ENCODE results near the gene UBFD1.
"Not testable (repeated sequence)": the region's sequence is repeated elsewhere in the genome, so short reads cannot be mapped to it uniquely, and the experiment has no call there.

Gene UBFD1

GRCh38 chr16:23556881-23557778 is at the start of gene UBFD1, which contains the start of gene EARS2:
TSS of gene UBFD1 (plus strand) at chr16:23557727. CDS start at chr16:23557743, 16 bp downstream.
TSS of gene EARS2 (minus strand) at chr16:23557350. CDS start at chr16:23557343, 7 bp downstream.
- DNase-seq (ENCODE audit: low read depth), result peak; percentile 89

DNA sequence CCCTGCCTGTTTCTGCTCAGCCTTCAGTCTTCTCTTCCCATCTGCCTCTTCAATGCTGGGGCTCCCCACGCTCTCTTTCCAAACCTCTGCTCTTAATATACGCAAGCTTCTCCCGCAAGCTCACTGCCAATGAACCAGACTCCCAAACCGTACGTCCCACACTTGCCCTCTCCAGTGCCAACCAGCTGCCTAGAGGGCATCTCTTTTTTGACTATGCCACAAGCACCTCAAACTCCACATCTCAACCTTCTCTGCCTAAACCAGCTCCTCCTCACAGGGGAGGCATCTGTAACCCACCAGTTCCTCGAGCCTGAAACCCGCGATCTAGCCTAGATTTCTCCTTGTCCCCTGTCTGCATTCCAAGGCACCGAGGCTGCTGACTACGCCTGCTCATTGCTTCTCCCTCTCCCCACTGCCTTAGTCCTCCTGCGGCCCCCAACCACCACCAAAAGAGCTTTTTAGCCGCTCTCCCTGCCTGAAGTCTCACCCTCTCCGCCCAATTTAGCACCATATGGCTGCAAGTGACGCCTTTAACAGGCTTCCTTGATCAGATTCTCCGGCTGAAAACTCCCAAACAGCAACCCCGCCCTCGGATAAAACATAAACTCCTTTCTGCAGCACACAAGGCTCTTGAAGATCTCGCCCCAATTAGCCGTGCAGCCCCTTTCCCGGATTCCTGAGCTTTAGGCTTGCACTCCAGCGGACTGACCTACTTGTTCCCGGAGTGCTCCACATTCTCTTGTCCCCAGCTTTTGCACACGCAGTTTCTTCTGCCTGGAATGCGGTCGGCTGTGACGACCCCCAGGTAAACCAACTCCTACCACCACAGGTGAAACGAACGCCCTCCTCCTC is 48.7 kb upstream of the UBFD1 start:
- DNase-seq (ENCODE audit: low read depth), result no peak

DNA sequence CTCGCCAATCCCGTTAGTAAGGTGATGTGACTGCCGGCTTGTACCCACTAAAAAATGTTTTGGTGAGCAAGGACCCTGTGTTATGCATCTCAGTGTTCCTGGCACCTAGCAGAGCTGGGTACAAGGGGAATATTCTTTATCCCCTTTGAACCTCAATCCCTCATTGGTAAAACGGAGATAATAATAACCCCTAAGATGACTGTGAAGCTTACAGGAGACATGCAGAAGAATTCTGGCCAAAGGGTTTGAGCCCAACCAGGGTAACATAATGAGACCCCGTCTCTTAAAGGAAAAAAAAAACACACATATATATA is 48.1 kb upstream of the UBFD1 start:
- DNase-seq (ENCODE audit: low read depth), result no peak

DNA sequence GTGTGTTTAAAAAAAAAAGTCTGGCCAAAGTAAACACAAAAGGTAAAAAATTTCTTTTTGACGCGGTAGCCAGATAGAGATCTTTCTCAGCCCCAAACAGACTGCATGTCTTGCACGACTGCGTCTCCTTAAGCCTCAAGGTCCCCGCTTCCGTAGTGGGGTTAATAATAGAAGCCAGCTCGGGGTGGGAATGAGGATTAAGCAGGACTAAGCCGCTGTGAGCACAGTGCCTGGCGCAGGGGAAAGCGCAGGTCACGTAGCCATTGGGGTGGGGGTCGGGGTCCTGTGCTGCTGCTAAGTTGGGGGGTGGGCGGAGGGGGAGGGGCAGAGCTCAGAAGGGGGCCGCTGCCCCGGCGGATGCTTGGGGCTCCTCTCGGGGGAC is 47.8 kb upstream of the UBFD1 start:
- DNase-seq (ENCODE audit: low read depth), result no peak

DNA sequence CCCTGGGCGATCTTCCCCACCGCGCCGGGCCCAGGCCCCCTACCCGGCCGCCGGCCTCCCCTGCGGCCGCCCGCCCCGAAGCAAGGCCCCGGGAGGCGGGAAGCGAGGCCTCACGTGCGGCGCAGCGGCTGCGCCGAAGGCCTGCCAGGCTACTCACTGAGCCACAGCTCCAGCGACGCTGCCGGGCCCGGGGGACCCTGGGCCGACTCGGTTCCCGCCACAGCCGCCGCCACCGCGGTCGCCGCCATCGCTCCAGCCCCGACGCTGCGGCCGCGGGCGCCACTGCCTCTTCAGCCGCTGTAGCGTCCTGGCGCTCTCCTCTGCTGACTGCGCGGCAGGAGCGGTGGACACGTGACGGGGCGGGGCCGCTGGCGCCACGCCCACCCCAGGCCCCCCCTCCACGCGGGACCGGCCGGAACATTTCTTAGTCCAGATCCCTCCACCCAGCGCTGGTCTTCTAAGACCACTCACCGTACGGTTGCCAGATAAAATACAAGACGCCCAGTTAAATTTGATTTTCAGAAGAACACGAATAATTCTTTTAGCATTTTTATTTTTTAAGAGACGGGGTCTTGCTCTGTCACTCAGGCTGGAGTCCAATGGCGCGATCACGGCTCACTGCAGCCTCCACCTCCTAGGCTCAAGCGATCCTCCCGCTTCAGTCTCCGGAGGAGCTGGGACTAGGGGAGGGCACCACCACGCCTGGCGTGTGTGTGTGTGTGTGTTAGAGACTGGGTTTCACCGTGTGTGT is 47.2 kb upstream of the UBFD1 start, which contains the start of gene GGA2:
GGA2 (minus strand) TSS at position 331 of the 751 bp plus-strand sequence; CDS start at position 248, 83 bp downstream.
- peak; percentile 57 for DNase-seq (ENCODE audit: low read depth)

DNA sequence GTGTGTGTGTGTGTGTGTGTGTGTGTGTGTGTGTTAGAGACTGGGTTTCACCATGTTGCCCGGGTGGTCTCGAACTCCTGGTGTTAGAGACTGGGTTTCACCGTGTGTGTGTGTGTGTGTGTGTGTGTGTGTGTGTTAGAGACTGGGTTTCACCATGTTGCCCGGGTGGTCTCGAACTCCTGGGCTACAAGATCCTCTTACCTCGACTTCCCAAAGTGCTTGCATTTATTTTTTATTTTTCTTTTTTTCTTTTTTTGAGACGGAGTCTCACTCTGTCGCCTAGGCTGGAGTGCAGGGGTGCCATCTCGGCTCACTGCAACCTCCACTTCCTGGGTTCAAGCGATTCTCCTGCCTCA is 46.6 kb upstream of the UBFD1 start:
- not testable (repeated sequence) for DNase-seq (ENCODE audit: low read depth)

- no peak for DNase-seq (ENCODE audit: low read depth)
Observed at GRCh38 chr16:23511731-23512130, 45.8 kb upstream of the UBFD1 start.

GRCh38 chr16:23512168-23512695 is 45.3 kb upstream of the UBFD1 start:
- DNase-seq (ENCODE audit: low read depth), result no peak

DNA sequence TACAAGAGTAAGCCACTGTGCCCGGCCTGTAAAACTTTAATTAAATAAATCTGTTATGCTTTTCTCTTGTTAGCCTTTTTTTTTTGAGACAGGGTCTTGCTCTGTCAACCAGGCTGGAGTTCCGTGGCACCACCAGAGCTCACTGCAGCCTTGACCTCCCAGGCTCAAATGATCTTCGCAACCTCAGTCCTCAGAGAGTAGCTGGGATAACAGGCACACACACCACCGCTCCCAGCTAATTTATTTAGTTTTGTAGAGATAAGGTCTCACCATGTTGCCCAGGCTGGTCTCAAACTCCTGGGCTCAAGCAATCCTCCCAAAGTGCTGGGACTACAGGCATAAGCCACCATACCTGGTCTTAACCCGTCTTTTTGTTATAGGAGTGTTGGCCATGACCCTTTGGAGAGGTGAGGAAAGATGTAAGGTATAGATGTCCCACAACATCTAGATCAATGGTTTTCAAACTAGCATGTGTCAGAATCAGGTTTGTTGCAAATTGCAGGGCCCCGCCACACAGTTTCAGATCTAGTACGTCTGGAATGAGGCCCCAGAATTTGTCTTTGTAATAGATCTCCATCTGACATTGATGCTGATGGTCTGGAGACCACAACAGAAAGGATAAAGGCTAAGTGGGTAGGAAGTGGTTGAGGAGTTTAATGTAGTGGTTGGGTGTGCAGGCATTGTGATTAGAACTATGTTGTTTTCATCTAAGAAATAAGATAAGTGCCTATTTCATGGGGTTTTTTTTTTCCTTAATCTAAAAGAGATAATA is 43.0 kb upstream of the UBFD1 start:
- DNase-seq (ENCODE audit: low read depth), result no peak

DNA sequence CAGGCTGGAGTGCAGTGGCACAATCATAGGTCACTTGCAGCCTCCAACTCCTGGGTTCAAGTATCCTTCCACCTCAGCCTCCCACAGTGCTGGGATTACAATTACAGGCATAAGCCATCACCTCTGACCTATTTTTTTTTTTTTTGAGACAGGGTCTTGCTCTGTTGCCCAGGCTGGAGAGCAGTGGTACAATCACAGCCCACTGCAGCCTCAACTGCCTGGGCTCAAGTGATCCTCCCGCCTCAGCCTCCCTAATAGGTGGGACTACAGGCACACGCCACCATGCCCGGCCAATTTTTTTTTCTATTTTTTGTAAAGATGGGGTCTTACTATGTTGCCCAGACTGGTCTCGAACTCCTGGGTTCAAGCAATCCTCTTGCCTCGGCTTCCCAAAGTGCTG is 41.6 kb upstream of the UBFD1 start:
- no peak for DNase-seq (ENCODE audit: low read depth)

GRCh38 chr16:23516366-23517137 is 41.0 kb upstream of the UBFD1 start:
- no peak for DNase-seq (ENCODE audit: low read depth)

DNA sequence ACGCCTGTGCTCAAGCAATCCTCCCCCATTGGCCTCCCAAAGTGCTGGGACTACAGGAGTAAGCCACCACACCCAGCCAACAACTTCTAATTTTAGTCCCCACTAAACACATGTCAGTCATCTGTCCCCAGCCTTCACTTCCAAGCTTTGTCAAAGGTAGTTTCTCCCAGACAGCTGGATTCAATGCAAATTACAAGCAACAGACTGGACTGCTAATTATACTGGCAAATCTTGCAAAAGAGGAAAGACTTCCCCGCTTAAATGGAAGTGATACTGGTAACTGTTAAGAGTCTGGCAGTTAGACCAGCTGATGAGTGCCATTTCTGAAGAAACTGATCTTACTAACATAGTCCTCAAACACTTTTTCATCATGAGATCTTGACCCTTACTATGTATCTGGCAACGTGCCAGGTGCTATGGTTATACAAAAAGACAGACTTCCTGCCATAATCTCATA is 39.1 kb upstream of the UBFD1 start:
- DNase-seq (ENCODE audit: low read depth), result no peak

GRCh38 chr16:23519282-23519681 is 38.2 kb upstream of the UBFD1 start:
- DNase-seq (ENCODE audit: low read depth), result no peak

DNA sequence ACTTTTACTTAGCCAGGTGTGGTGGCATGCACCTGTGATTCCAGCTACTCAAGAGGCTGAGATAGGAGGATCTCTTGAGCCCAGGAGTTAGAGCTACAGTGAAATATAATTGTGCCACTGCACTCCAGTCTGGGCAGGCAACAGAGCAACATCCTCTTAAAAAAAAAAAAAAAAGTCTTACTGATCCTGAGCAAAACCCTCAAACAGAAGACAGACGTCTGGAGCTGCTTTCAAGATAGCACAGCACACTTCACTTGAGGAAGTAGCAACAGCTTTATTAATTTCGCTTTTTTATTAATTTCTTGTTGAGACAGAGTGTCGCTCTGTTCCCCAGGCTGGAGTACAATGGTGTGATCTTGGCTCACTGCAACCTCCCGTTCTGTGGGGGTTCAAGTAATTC is 37.0 kb upstream of the UBFD1 start:
- DNase-seq (ENCODE audit: low read depth), result no peak

DNA sequence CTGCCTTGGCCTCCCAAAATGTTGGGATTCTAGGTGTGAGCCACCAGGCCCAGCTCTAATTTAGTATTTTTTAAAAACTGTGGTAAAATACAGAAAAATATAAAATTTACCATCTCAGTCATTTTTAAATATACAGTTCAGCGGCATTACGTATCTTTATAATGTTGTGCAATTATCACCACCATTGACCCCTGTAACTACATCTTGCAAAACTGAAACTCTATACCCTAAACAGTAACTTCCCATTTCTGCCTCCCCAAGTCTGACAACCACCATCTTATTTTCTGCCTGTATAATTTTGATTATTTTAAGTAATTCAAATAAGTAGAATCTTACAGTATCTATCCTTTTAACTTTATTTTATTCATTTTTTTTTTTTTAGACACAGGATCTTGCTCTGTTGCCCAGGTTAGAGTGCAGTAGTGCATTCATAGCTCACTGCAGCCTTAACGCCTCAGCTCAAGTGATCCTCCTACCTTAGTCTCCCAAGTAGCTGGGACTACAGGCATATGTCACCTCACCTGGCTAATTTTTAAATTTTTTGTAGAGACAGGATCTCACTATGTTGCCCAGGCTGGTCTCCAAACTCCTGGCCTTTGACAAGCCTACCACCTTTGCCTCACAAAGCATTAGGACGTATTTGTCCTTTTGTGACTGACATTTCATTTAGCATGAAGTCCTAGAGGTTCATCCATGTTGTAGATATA is 36.3 kb upstream of the UBFD1 start:
- no peak for DNase-seq (ENCODE audit: low read depth)

DNA sequence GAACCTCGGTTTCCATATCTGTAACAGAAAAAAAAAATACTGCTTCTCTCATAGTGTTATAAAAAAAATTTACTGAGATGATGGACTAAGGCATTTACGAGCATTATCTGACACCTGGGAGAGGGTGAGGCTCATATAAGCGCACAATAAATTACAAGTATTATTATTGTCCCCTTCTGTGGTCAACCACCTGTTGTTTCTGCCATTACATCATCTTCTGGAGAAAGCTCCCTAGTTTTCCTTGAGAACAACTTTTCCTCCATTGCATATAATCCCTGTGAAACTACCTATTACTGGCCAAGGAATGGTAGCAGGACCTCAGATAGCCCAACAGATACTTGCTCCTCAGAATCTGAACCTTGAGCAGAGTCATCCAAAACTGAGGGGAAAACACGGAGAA is 35.6 kb upstream of the UBFD1 start:
- DNase-seq (ENCODE audit: low read depth), result no peak

- no peak for DNase-seq (ENCODE audit: low read depth)
Observed at GRCh38 chr16:23523321-23523720, 34.2 kb upstream of the UBFD1 start.

GRCh38 chr16:23523876-23524385 is 33.6 kb upstream of the UBFD1 start:
- no peak for DNase-seq (ENCODE audit: low read depth)

DNA sequence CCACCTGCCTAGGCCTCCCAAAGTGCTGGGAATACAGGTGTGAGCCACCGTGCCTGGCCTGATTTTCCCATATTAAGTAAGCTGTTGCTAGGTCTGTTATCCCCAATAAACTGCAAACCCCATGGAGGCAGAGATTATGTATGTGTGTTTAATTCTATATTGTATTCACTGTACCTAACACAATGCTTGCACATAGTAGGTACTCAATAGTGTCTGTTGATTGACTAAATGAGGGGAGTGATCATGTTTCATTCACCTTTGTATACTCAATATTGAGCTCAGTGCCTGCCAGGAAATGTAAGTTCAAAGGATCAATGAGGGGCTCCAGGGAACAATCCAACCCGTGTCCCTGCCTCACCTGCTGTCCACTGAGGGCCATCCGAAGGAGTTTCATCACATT is 32.6 kb upstream of the UBFD1 start:
- no peak for DNase-seq (ENCODE audit: low read depth)

All from stimulated activated CD8-positive, alpha-beta memory T cell treated with anti-CD3 and anti-CD28 coated beads, Interleukin-15, amount 100 ng/mL, for 1 hour (primary cell).